ENCODE measurements around the gene NTN3. TPM values are rescaled to one million over a fixed set of nuclear protein-coding genes. Genes with fewer than 3 reads are reported as not detected.

NTN3 gene
- total and polyA plus RNA-seq, 2 of the 4 experiments (the other 2 are of a cell fraction) = 0.18 to 0.38 TPM

- Histone ChIP-seq H4K5ac (ENCODE audit: low read depth, low read length) (no peak overlapping the region), H2AK5ac (ENCODE audit: low read depth, low read length) (no peak overlapping the region), H3K18ac (ENCODE audit: low read depth, low read length) (no peak overlapping the region), H2BK5ac (ENCODE audit: low read depth, low read length, poor library complexity, severe bottlenecking) (no peak overlapping the region), H3K4me2 (ENCODE audit: low read depth, low read length) (no peak overlapping the region), H3K27ac (ENCODE audit: insufficient read depth, low read length) (no peak overlapping the region), H2BK120ac (ENCODE audit: low read depth, low read length) (no peak overlapping the region), H4K8ac (ENCODE audit: low read depth in 2 of 2, low read length in 2 of 2) (no peak overlapping the region), H3K23ac (ENCODE audit: low read depth, low read length) (no peak overlapping the region), H3K4me3 (ENCODE audit: insufficient read depth, low read depth, low read length) (no peak overlapping the region), H3K79me1 (ENCODE audit: low read depth in 1 of 2, low read length in 2 of 2) (peaks cover 14 to 72% of the 10 kb centered on the region in 2 experiments; a peak in 3 of 4 replicates), H4K91ac (ENCODE audit: insufficient read depth, low read depth, low read length) (no peak overlapping the region), H2AK9ac (replicated peaks; ENCODE audit: low read depth, low read length, poor library complexity) (no peak overlapping the region), H2BK15ac (ENCODE audit: low read depth, low read length) (no peak overlapping the region), H3K9me3 (ENCODE audit: control insufficient read depth, insufficient read depth, low read length) (no peaks in the 10 kb centered on the region), H3K14ac (replicated peaks; ENCODE audit: low read depth, low read length) (no peak overlapping the region), H3K56ac (ENCODE audit: extremely low read depth, insufficient read depth, low read length) (no peak overlapping the region), H2BK20ac (ENCODE audit: low read depth, low read length) (no peak overlapping the region), H3K4ac (ENCODE audit: low read depth, low read length) (no peak overlapping the region), H2AFZ (replicated peaks; ENCODE audit: low read length, poor library complexity) (no peak overlapping the region), H3K4me1 (ENCODE audit: control insufficient read depth, insufficient read depth, low read length) (peaks cover 18% of the 10 kb centered on the region), H3K9me1 (ENCODE audit: insufficient read depth, low read length) (peaks cover 4% of the 10 kb centered on the region; the same call in 1 of the 2 replicates), H3K36me3 (ENCODE audit: control insufficient read depth, insufficient read depth, low read length) (no peaks in the 10 kb centered on the region), H3K9ac (ENCODE audit: low read depth, low read length) (no peak overlapping the region), H4K20me1 (ENCODE audit: insufficient read depth, low read length) (peaks cover 23% of the 10 kb centered on the region), H3K27me3 (ENCODE audit: control insufficient read depth, insufficient read depth, low read length) (no peaks in the 10 kb centered on the region)
- WGBS, 2 experiments (ENCODE audit: extremely low coverage in 2 of 2, insufficient read length in 1 of 2) = 88% methylated on average over 4 of the region's 8 CpGs; no CpG with 5 or more reads in 1 of the 2 experiments
- dilution Hi-C loops (cut with HindIII; ENCODE audit: low sequenced_read_pairs, unreplicated experiment) (no loop called here), intact Hi-C loops (cut with micrococcal nuclease) (no loop called here), in situ Hi-C loops (cut with MboI; ENCODE audit: low sequenced_read_pairs) (no loop called here)
- BruUV-seq (replicated peaks) = no TSS peak
- TF ChIP-seq CHD1 (IDR thresholded peaks at IDR 0.05; ENCODE audit: low read depth, low read length) (no peak), USF2 (IDR thresholded peaks at IDR 0.05; ENCODE audit: low read depth, low read length) (no peak), RFX5 (IDR thresholded peaks at IDR 0.05; ENCODE audit: low read depth, low read length) (no peak), POLR2A (IDR thresholded peaks at IDR 0.05; ENCODE audit: low read depth, low read length) (no peak), MXI1 (IDR thresholded peaks at IDR 0.05; ENCODE audit: borderline replicate concordance, low read depth, low read length) (no peak), FOS (IDR thresholded peaks at IDR 0.05; ENCODE audit: low read depth, low read length) (no peak), BHLHE40 (IDR thresholded peaks at IDR 0.05; ENCODE audit: low read depth, low read length) (no peak), ELK1 (IDR thresholded peaks at IDR 0.05; ENCODE audit: borderline replicate concordance, low read depth, low read length) (no peak), CEBPB (IDR thresholded peaks at IDR 0.05; ENCODE audit: low read depth, low read length) (no peak), NFE2L2 (IDR thresholded peaks at IDR 0.05; ENCODE audit: low read depth, low read length) (no peak), RAD21 (IDR thresholded peaks at IDR 0.05; ENCODE audit: low read length) (no peak), MAZ (IDR thresholded peaks at IDR 0.05; ENCODE audit: borderline replicate concordance, low read depth, low read length) (no peak), CTCF (conservative IDR thresholded peaks at IDR 0.05; ENCODE audit: low read depth, low read length) (no peak), SMC3 (IDR thresholded peaks at IDR 0.05; ENCODE audit: low read depth, low read length) (no peak), RCOR1 (IDR thresholded peaks at IDR 0.05; ENCODE audit: insufficient replicate concordance, low read length) (no peak)
- CTCF ChIA-PET = no interaction called here
- POLR2A ChIA-PET (ENCODE audit: unreplicated experiment) = no interaction called here
- ATAC-seq (ENCODE audit: low read depth) (no peak), DNase-seq (no peak)
These were observed 7.2 kb downstream of the NTN3 start for GRCh38 chr16:2478279-2478678.

Data from IMR-90 (cell line).